CD14-positive monocyte (primary cell): ENCODE results near the gene USP43. TPM values are rescaled to one million over a fixed set of nuclear protein-coding genes. Genes with fewer than 3 reads are reported as not detected.
"Not testable (repeated sequence)": the region's sequence is repeated elsewhere in the genome, so short reads cannot be mapped to it uniquely, and the experiment has no call there.

Experiments
- DNase-seq, 3 donors: peaks; one replicate each; pipeline ENCODE4 v3.0.0-alpha.2; 2011 to 2022
- H2AFZ ChIP-seq: 2 replicates; pipeline ENCODE4 v1.6.0; 2012; ENCODE audit warnings: mild to moderate bottlenecking, low read depth, low read length, inconsistent platforms; ENCODE audit not compliant: insufficient read depth, poor library complexity, severe bottlenecking
- H3K27ac ChIP-seq, 2 donors: 1 replicate in 1 of 2; 2 replicates in 1 of 2; pipeline ENCODE4 v1.5.1; 2012 to 2013; ENCODE audit warnings: low read length in 2 of 2, control low read depth in 1 of 2, inconsistent platforms in 1 of 2, low read depth in 1 of 2, mild to moderate bottlenecking in 1 of 2
- H3K27me3 ChIP-seq, 2 donors: one replicate each; pipeline versions ENCODE4 v1.6.0 to v1.6.1; 2011 to 2013; ENCODE audit warnings: low read length in 2 of 2; ENCODE audit not compliant: control insufficient read depth in 2 of 2, insufficient read depth in 2 of 2
- H3K36me3 ChIP-seq, 2 donors: replicated peaks in 1 of 2; 1 replicate in 1 of 2; 2 replicates in 1 of 2; pipeline versions ENCODE4 v1.5.1 to v1.6.1; 2012 to 2013; ENCODE audit warnings: low read length in 2 of 2, control low read depth in 1 of 2, inconsistent platforms in 1 of 2, mild to moderate bottlenecking in 1 of 2; ENCODE audit not compliant: insufficient read depth in 2 of 2, control insufficient read depth in 1 of 2
- H3K4me1 ChIP-seq, 2 donors: 1 replicate in 1 of 2; 2 replicates in 1 of 2; pipeline versions ENCODE4 v1.5.1 to v1.6.1; 2012 to 2013; ENCODE audit warnings: low read length in 2 of 2, control low read depth in 1 of 2, inconsistent platforms in 1 of 2, mild to moderate bottlenecking in 1 of 2, moderate library complexity in 1 of 2; ENCODE audit not compliant: insufficient read depth in 2 of 2, control insufficient read depth in 1 of 2
- H3K4me2 ChIP-seq: replicated peaks from 2 replicates; pipeline ENCODE3; 2012; ENCODE audit warnings: low read length, moderate library complexity, mild to moderate bottlenecking; ENCODE audit not compliant: poor library complexity, severe bottlenecking; ENCODE audit errors: extremely low read depth
- H3K4me3 ChIP-seq, 3 experiments: fragments of 200-600 bp in 1 of 3; sonication (generic) in 1 of 3; replicated peaks in 1 of 3; 1 replicate in 2 of 3; 2 replicates in 1 of 3; pipeline ENCODE4 v1.5.1; 2011 to 2013; ENCODE audit warnings: low read length in 3 of 3, mild to moderate bottlenecking in 3 of 3, control low read depth in 2 of 3, low read depth in 2 of 3, inconsistent platforms in 1 of 3, moderate library complexity in 1 of 3
- H3K79me2 ChIP-seq: 2 replicates; pipeline ENCODE4 v1.6.0; 2012; ENCODE audit warnings: mild to moderate bottlenecking, control low read depth, inconsistent platforms, low read length, moderate library complexity; ENCODE audit not compliant: insufficient read depth
- H3K9ac ChIP-seq: 2 replicates; pipeline ENCODE4 v1.6.0; 2017; ENCODE audit warnings: low read length, mild to moderate bottlenecking; ENCODE audit not compliant: insufficient read depth, poor library complexity, severe bottlenecking
- H3K9me3 ChIP-seq, 2 donors: replicated peaks in 1 of 2; 1 replicate in 1 of 2; 2 replicates in 1 of 2; pipeline versions ENCODE4 v1.5.1 to v1.6.1; 2012 to 2013; ENCODE audit warnings: low read length in 2 of 2, control low read depth in 1 of 2; ENCODE audit not compliant: control insufficient read depth in 1 of 2, insufficient read depth in 1 of 2
- H4K20me1 ChIP-seq: 2 replicates; pipeline ENCODE4 v1.6.0; 2012; ENCODE audit warnings: mild to moderate bottlenecking, low read length, control low read depth, moderate library complexity; ENCODE audit not compliant: insufficient read depth
- H3K27ac Mint-ChIP-seq, 7 donors: one replicate each; pipeline ENCODE4 v1.8.0; 2020; ENCODE audit warnings: mild to moderate bottlenecking in 7 of 7, mixed read lengths in 7 of 7, moderate library complexity in 6 of 7, inconsistent platforms in 2 of 7
- H3K27me3 Mint-ChIP-seq, 3 donors: one replicate each; pipeline ENCODE4 v1.8.0; 2021 to 2022; ENCODE audit warnings: low read depth in 3 of 3, mild to moderate bottlenecking in 3 of 3, mixed read lengths in 3 of 3, moderate library complexity in 3 of 3, inconsistent platforms in 1 of 3
- H3K36me3 Mint-ChIP-seq, 2 donors: one replicate each; pipeline ENCODE4 v1.8.0; 2020; ENCODE audit warnings: mixed read lengths in 2 of 2, inconsistent platforms in 1 of 2, mild to moderate bottlenecking in 1 of 2
- H3K4me1 Mint-ChIP-seq: one replicate; pipeline ENCODE4 v1.8.0; 2020; ENCODE audit warnings: mild to moderate bottlenecking, mixed read lengths
- H3K4me3 Mint-ChIP-seq, 2 donors: one replicate each; pipeline ENCODE4 v1.8.0; 2020; ENCODE audit warnings: mild to moderate bottlenecking in 2 of 2, mixed read lengths in 2 of 2, moderate library complexity in 1 of 2
- H3K9me3 Mint-ChIP-seq, 7 donors: one replicate each; pipeline ENCODE4 v1.8.0; 2020 to 2022; ENCODE audit warnings: mixed read lengths in 7 of 7, mild to moderate bottlenecking in 6 of 7, moderate library complexity in 6 of 7, inconsistent platforms in 2 of 7
- WGBS: methylation state at CpG from one replicate; pipeline ENCODE4 v1.1.5; 2013; ENCODE audit warnings: missing lambda C conversion rate; ENCODE audit not compliant: insufficient coverage; 5-methylcytosine and 5-hydroxymethylcytosine counted together
- intact Hi-C, 2 donors: fragments of 100-400 bp; cut with micrococcal nuclease; formaldehyde crosslinking; loops; one replicate each; pipeline versions ENCODE4 v1.15.0 to v1.15.1; 2023
- polyA plus RNA-seq, 3 donors: library from polyadenylated mRNA; depleted of rRNA in 1 of 3; unstranded in 2 of 3; stranded (reverse) in 1 of 3; fragments of 300-500 nt in 2 of 3; fragments of >200 nt in 1 of 3; fragmentation: Illumina TruSeq in 2 of 3; gene quantifications; 1 replicate in 2 of 3; 2 replicates in 1 of 3; pipeline ENCODE4 v1.2.3, GENCODE V29; 2012 to 2021
- TF ChIP-seq, protein P1 (sequence below): fragments of 200-600 bp; IDR thresholded peaks from one replicate; pipeline ENCODE4 v1.8.0; 2022; ENCODE audit warnings: antibody characterized with exemption, mild to moderate bottlenecking

The USP43 gene
- polyA plus RNA-seq, 3 donors: 0.05 to 0.57 TPM; not detected in 1

DNA sequence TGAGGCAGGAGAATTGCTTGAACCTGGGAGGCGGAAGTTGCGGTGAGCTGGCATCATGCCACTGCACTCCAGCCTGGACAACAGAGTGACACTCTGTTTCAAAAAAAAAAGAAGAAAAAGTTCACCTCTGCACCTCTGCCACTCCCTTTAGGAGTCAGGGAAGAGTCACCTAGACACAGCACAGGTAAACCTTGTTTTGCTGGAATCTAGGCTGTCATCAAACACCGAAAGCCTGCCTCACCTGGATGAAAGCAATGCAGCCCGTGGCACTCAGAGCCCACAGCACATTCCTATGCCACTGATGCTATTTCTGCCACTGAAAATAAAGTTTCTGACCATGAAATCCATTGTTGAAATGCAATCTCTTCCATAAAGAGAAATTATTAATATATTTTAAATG, 46.7 kb upstream of the USP43 start:
- no peak overlapping the region for H3K27ac ChIP-seq
- H3K9me3 ChIP-seq: no peaks in the 10 kb centered on the region
- H3K4me3 ChIP-seq: no peak overlapping the region
- no peaks in the 10 kb centered on the region for H3K36me3 ChIP-seq
- no peaks in the 10 kb centered on the region for H3K36me3 Mint-ChIP-seq
- no peaks in the 10 kb centered on the region for H3K79me2 ChIP-seq
- H2AFZ ChIP-seq: no peak overlapping the region
- H3K9ac ChIP-seq: no peak overlapping the region
- H3K4me2 ChIP-seq: no peak overlapping the region
- TF ChIP-seq, protein P1, sequence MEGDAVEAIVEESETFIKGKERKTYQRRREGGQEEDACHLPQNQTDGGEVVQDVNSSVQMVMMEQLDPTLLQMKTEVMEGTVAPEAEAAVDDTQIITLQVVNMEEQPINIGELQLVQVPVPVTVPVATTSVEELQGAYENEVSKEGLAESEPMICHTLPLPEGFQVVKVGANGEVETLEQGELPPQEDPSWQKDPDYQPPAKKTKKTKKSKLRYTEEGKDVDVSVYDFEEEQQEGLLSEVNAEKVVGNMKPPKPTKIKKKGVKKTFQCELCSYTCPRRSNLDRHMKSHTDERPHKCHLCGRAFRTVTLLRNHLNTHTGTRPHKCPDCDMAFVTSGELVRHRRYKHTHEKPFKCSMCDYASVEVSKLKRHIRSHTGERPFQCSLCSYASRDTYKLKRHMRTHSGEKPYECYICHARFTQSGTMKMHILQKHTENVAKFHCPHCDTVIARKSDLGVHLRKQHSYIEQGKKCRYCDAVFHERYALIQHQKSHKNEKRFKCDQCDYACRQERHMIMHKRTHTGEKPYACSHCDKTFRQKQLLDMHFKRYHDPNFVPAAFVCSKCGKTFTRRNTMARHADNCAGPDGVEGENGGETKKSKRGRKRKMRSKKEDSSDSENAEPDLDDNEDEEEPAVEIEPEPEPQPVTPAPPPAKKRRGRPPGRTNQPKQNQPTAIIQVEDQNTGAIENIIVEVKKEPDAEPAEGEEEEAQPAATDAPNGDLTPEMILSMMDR: no peak
- intact Hi-C loops: no loop called here
- H4K20me1 ChIP-seq: no peaks in the 10 kb centered on the region
- H3K4me3 Mint-ChIP-seq: no peak overlapping the region
- H3K4me1 Mint-ChIP-seq: no peaks in the 10 kb centered on the region
- peaks cover 5 to 10% (median 6%) of the 10 kb centered on the region in 3 donors for H3K27me3 Mint-ChIP-seq
- no peaks in the 10 kb centered on the region for H3K27me3 ChIP-seq
- no peak overlapping the region for H3K27ac Mint-ChIP-seq
- WGBS: 100% methylated on average over 1 of the region's 4 CpGs
- peaks cover 0 to 2% (median 0%) of the 10 kb centered on the region in 7 donors for H3K9me3 Mint-ChIP-seq
- no peak for DNase-seq
- no peaks in the 10 kb centered on the region for H3K4me1 ChIP-seq

DNA sequence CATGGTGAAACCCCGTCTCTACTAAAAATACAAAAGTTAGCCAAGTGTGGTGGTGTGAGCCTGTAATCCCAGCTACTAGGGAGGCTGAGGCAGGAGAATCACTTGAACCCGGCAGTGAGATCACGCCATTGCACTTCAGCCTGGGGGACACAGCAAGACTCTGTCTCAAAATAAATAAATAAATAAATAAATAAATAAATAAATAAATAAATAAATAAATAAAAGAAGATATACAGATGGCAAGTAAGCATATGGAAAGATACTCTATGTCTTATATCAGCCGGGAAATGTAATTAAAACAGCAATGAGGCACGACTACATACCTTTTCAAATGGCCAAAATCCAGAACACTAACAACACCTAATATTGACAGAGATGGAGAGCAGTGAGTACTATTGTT, 40.7 kb upstream of the USP43 start:
- peaks cover 7 to 11% (median 8%) of the 10 kb centered on the region in 3 donors for H3K27me3 Mint-ChIP-seq
- no CpG with 5 or more reads among the region's 5 CpGs for WGBS
- H3K27ac ChIP-seq, H3K4me2 ChIP-seq, H3K4me3 Mint-ChIP-seq, H3K4me1 Mint-ChIP-seq, H3K36me3 ChIP-seq, H3K4me3 ChIP-seq, H2AFZ ChIP-seq, H3K79me2 ChIP-seq, H3K4me1 ChIP-seq, H3K9ac ChIP-seq, H4K20me1 ChIP-seq, H3K9me3 ChIP-seq, DNase-seq, H3K27ac Mint-ChIP-seq, intact Hi-C loops, H3K9me3 Mint-ChIP-seq, H3K36me3 Mint-ChIP-seq, H3K27me3 ChIP-seq: not testable (repeated sequence)
